Fibroblast of lung (primary cell): ENCODE results near the gene ZNF513.

Experiments used
- EZH2 ChIP-seq: IDR thresholded peaks from 2 replicates; pipeline ENCODE4 v1.5.1; 2012; ENCODE audit warnings: low read length, control low read depth, mild to moderate bottlenecking; ENCODE audit errors: missing control alignments
- TF ChIP-seq, protein P1 (sequence below), 2 donors: IDR thresholded peaks in 1 of 2; conservative IDR thresholded peaks in 1 of 2; 1 replicate in 1 of 2; 2 replicates in 1 of 2; pipeline ENCODE4 v1.5.1; 2011 to 2012; ENCODE audit warnings: low read length in 2 of 2, control low read depth in 1 of 2, inconsistent platforms in 1 of 2, low read depth in 1 of 2, mild to moderate bottlenecking in 1 of 2

DNA sequence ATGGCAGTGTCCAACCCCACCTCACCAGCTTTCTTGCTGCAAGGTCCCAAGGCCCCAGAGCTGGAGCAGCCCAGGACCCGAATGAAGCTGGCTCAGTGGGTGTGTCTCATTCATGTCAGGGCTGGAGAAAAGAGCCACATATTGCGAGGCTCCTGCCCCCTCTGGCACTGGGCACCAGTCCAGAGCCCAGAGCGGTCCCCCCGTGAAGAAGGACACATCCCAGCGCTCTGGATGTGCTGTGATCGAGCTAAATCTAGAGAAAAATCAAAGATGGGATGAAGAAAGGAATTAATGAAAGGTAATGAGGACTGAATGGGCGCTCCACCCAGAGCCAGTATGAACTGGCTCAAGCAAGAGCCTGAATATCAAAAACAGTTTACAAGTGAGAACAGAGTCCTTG lies 44.4 kb downstream of the ZNF513 start:
- TF ChIP-seq, protein P1, sequence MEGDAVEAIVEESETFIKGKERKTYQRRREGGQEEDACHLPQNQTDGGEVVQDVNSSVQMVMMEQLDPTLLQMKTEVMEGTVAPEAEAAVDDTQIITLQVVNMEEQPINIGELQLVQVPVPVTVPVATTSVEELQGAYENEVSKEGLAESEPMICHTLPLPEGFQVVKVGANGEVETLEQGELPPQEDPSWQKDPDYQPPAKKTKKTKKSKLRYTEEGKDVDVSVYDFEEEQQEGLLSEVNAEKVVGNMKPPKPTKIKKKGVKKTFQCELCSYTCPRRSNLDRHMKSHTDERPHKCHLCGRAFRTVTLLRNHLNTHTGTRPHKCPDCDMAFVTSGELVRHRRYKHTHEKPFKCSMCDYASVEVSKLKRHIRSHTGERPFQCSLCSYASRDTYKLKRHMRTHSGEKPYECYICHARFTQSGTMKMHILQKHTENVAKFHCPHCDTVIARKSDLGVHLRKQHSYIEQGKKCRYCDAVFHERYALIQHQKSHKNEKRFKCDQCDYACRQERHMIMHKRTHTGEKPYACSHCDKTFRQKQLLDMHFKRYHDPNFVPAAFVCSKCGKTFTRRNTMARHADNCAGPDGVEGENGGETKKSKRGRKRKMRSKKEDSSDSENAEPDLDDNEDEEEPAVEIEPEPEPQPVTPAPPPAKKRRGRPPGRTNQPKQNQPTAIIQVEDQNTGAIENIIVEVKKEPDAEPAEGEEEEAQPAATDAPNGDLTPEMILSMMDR (conservative IDR thresholded peaks at IDR 0.05 in 1 of 2, IDR thresholded peaks at IDR 0.05 in 1 of 2; ENCODE audit: low read depth in 1 of 2, low read length in 2 of 2), result no peak
- no peak for TF ChIP-seq EZH2
